Osteocyte (in vitro differentiated cells): ENCODE results near the gene APLF. TPM values are rescaled to one million over a fixed set of nuclear protein-coding genes. Genes with fewer than 3 reads are reported as not detected.

ENCODE experiments used
- DNase-seq: peaks from one replicate; pipeline ENCODE4 v3.0.0; 2021; ENCODE audit warnings: mixed read lengths; ENCODE audit not compliant: unreplicated experiment; ENCODE audit errors: extremely low spot score
- H3K27ac Mint-ChIP-seq: one replicate; pipeline ENCODE4 v1.8.0; 2021; ENCODE audit warnings: mild to moderate bottlenecking, mixed read lengths; ENCODE audit not compliant: unreplicated experiment
- H3K27me3 Mint-ChIP-seq: one replicate; pipeline ENCODE4 v1.8.0; 2021; ENCODE audit warnings: mixed read lengths; ENCODE audit not compliant: unreplicated experiment
- H3K36me3 Mint-ChIP-seq: one replicate; pipeline ENCODE4 v1.8.0; 2021; ENCODE audit warnings: mixed read lengths; ENCODE audit not compliant: unreplicated experiment
- H3K4me1 Mint-ChIP-seq: one replicate; pipeline ENCODE4 v1.8.0; 2021; ENCODE audit warnings: mixed read lengths; ENCODE audit not compliant: unreplicated experiment
- H3K4me3 Mint-ChIP-seq: one replicate; pipeline ENCODE4 v1.8.0; 2021; ENCODE audit warnings: mild to moderate bottlenecking, moderate library complexity, mixed read lengths; ENCODE audit not compliant: unreplicated experiment
- H3K9me3 Mint-ChIP-seq: one replicate; pipeline ENCODE4 v1.8.0; 2021; ENCODE audit warnings: mixed read lengths; ENCODE audit not compliant: unreplicated experiment
- CTCF ChIP-seq: fragments of 200-600 bp; sonication (generic); IDR thresholded peaks from 2 replicates; pipeline ENCODE4 v1.5.0; 2021; ENCODE audit warnings: antibody characterized with exemption, mild to moderate bottlenecking, moderate library complexity
- long read RNA-seq: library from polyadenylated mRNA; unstranded; transcript quantifications from one replicate; pipeline ENCODE4 v2.0.0, GENCODE V29; 2021
- total RNA-seq: library from RNA; stranded (reverse); gene quantifications from 2 replicates; pipeline ENCODE4 v1.2.1, GENCODE V29; 2021

Gene APLF
- 5.8 and 6.4 TPM in 2 replicates for total RNA-seq
- long read RNA-seq, transcript APLF-201 (10 exons, 3,847 nt) = major isoform, 22 of 34 reads
- long read RNA-seq, partial matches to known transcripts = 2 of 34 reads
- long read RNA-seq, other reads (novel, unspliced or antisense) = 10 of 34 reads

GRCh38 chr2:68467077-68467960, at the start of gene APLF, which contains the start of gene FBXO48:
Gene APLF (plus strand): TSS chr2:68467585. CDS start chr2:68467732, 147 bp downstream.
Gene FBXO48 (minus strand): TSS chr2:68467294. CDS start chr2:68465145, 2,149 bp downstream.
- Mint-ChIP-seq H3K27me3 (no peaks in the 10 kb centered on the region), H3K4me3 (peak within 1 kb of the TSS; percentile 96), H3K36me3 (no peaks in the 10 kb centered on the region), H3K9me3 (no peaks in the 10 kb centered on the region), H3K4me1 (peaks cover 22% of the 10 kb centered on the region), H3K27ac (peak within 1 kb of the TSS; percentile 94)
- TF ChIP-seq CTCF = no peak
- DNase-seq = peak; percentile 99

- Mint-ChIP-seq H3K27me3 (peaks cover 15% of the 10 kb centered on the region), H3K36me3 (no peaks in the 10 kb centered on the region), H3K9me3 (no peaks in the 10 kb centered on the region), H3K4me1 (no peaks in the 10 kb centered on the region), H3K4me3 (no peak overlapping the region), H3K27ac (no peak overlapping the region)
- no peak for TF ChIP-seq CTCF
- DNase-seq = no peak
Observed at GRCh38 chr2:68417926-68418325, 49.5 kb upstream of the APLF start.

- Mint-ChIP-seq H3K9me3 (no peaks in the 10 kb centered on the region), H3K36me3 (no peaks in the 10 kb centered on the region), H3K4me1 (no peaks in the 10 kb centered on the region), H3K4me3 (no peak overlapping the region), H3K27me3 (peaks cover 16% of the 10 kb centered on the region), H3K27ac (no peak overlapping the region)
- TF ChIP-seq CTCF = no peak
- DNase-seq = no peak
Observed at GRCh38 chr2:68418419-68418818, 49.0 kb upstream of the APLF start.

- H3K9me3 Mint-ChIP-seq = no peaks in the 10 kb centered on the region
- H3K27me3 Mint-ChIP-seq = peaks cover 16% of the 10 kb centered on the region
- no peak for TF ChIP-seq CTCF
- no peak for DNase-seq
- H3K4me3 Mint-ChIP-seq = no peak overlapping the region
- no peaks in the 10 kb centered on the region for H3K36me3 Mint-ChIP-seq
- H3K4me1 Mint-ChIP-seq = no peaks in the 10 kb centered on the region
- no peak overlapping the region for H3K27ac Mint-ChIP-seq
Observed at GRCh38 chr2:68418855-68419254, 48.5 kb upstream of the APLF start.

GRCh38 chr2:68420254-68420910, 47.0 kb upstream of the APLF start:
- no peak overlapping the region for H3K27ac Mint-ChIP-seq
- no peak for DNase-seq
- peaks cover 16% of the 10 kb centered on the region for H3K27me3 Mint-ChIP-seq
- TF ChIP-seq CTCF = no peak
- no peaks in the 10 kb centered on the region for H3K9me3 Mint-ChIP-seq
- no peak overlapping the region for H3K4me3 Mint-ChIP-seq
- H3K36me3 Mint-ChIP-seq = no peaks in the 10 kb centered on the region
- no peaks in the 10 kb centered on the region for H3K4me1 Mint-ChIP-seq
